Prostate gland (tissue), 2 donors: ENCODE measurements around the gene HOXA7.

Source experiments
- POLR2A ChIP-seq: fragments of 450-650 bp; IDR thresholded peaks from one replicate; pipeline ENCODE4 v1.6.1; 2016; ENCODE audit warnings: antibody characterized with exemption, mild to moderate bottlenecking
- TF ChIP-seq, protein P1 (sequence below), 4 experiments: fragments of 200-600 bp in 2 of 4; fragments of 450-650 bp in 2 of 4; sonication (generic) in 2 of 4; IDR thresholded peaks; 1 replicate in 3 of 4; 2 replicates in 1 of 4; pipeline ENCODE4 v1.5.1; 2016 to 2019; ENCODE audit warnings: antibody characterized with exemption in 4 of 4, mild to moderate bottlenecking in 2 of 4, moderate library complexity in 2 of 4

DNA sequence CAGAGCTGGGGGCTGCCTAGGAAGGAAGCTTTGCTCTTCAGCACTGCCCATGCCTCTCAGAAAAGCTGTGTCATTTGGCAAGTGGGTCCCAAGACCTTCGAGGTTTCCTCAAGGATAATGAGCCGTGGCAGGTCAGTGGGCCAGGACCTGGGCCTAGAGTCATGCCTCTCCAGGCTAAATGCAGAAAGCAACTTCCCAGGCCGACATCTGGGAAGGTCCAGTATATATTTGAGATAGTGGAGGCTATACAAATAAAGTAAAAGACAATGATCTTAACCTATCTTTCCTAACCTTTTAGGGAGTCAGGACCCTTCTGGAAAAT lies 20.0 kb upstream of the HOXA7 start:
- TF ChIP-seq, protein P1, sequence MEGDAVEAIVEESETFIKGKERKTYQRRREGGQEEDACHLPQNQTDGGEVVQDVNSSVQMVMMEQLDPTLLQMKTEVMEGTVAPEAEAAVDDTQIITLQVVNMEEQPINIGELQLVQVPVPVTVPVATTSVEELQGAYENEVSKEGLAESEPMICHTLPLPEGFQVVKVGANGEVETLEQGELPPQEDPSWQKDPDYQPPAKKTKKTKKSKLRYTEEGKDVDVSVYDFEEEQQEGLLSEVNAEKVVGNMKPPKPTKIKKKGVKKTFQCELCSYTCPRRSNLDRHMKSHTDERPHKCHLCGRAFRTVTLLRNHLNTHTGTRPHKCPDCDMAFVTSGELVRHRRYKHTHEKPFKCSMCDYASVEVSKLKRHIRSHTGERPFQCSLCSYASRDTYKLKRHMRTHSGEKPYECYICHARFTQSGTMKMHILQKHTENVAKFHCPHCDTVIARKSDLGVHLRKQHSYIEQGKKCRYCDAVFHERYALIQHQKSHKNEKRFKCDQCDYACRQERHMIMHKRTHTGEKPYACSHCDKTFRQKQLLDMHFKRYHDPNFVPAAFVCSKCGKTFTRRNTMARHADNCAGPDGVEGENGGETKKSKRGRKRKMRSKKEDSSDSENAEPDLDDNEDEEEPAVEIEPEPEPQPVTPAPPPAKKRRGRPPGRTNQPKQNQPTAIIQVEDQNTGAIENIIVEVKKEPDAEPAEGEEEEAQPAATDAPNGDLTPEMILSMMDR (IDR thresholded peaks at IDR 0.05), result no peak
- no peak for TF ChIP-seq POLR2A
